Measurements from ENCODE around the gene HEG1.

The HEG1 gene

GRCh38 chr3:125057186-125057850, 1.5 kb upstream of the HEG1 start:
- TF ChIP-seq CTCF (IDR thresholded peaks at IDR 0.05; ENCODE audit: low read length, missing control alignments), result no peak
- DNase-seq (ENCODE audit: low read depth), result peak; percentile 70
- no peak overlapping the region for H3K4me3 ChIP-seq (replicated peaks; ENCODE audit: low read depth, low read length)

- peak overlapping the region; percentile 91 for H3K4me3 ChIP-seq (replicated peaks; ENCODE audit: low read depth, low read length)
- DNase-seq (ENCODE audit: low read depth), result no peak
- no peak for TF ChIP-seq CTCF (IDR thresholded peaks at IDR 0.05; ENCODE audit: low read length, missing control alignments)
Measured at GRCh38 chr3:125055331-125055912, 375 bp downstream of the HEG1 start.

GRCh38 chr3:125054449-125055329, 1.1 kb downstream of the HEG1 start:
- peak; percentile 11 for TF ChIP-seq CTCF (IDR thresholded peaks at IDR 0.05; ENCODE audit: low read length, missing control alignments)
- peak overlapping the region; percentile 91 for H3K4me3 ChIP-seq (replicated peaks; ENCODE audit: low read depth, low read length)
- peak; percentile 70 for DNase-seq (ENCODE audit: low read depth)

- no peak for TF ChIP-seq CTCF (IDR thresholded peaks at IDR 0.05; ENCODE audit: low read length, missing control alignments)
- peak overlapping the region; percentile 91 for H3K4me3 ChIP-seq (replicated peaks; ENCODE audit: low read depth, low read length)
- no peak for DNase-seq (ENCODE audit: low read depth)
Measured at GRCh38 chr3:125054062-125054448, 1.7 kb downstream of the HEG1 start.

GRCh38 chr3:125053304-125053699, 2.5 kb downstream of the HEG1 start:
- H3K4me3 ChIP-seq (replicated peaks; ENCODE audit: low read depth, low read length), result peak overlapping the region; percentile 91
- no peak for TF ChIP-seq CTCF (IDR thresholded peaks at IDR 0.05; ENCODE audit: low read length, missing control alignments)

GRCh38 chr3:125052624-125053303, 3.0 kb downstream of the HEG1 start:
- peak overlapping the region; percentile 91 for H3K4me3 ChIP-seq (replicated peaks; ENCODE audit: low read depth, low read length)
- peak; percentile 90 for DNase-seq (ENCODE audit: low read depth)
- TF ChIP-seq CTCF (IDR thresholded peaks at IDR 0.05; ENCODE audit: low read length, missing control alignments), result no peak

More at GRCh38 chr3:125053304-125053699, 2.5 kb downstream of the HEG1 start:
- DNase-seq (ENCODE audit: low read depth), result no peak
